Measurements from ENCODE around the gene PCOLCE2. TPM values are rescaled to one million over a fixed set of nuclear protein-coding genes. Genes with fewer than 3 reads are reported as not detected.

The PCOLCE2 gene
- total RNA-seq, 1 experiment from 2014 or later = 1.5 TPM

DNA sequence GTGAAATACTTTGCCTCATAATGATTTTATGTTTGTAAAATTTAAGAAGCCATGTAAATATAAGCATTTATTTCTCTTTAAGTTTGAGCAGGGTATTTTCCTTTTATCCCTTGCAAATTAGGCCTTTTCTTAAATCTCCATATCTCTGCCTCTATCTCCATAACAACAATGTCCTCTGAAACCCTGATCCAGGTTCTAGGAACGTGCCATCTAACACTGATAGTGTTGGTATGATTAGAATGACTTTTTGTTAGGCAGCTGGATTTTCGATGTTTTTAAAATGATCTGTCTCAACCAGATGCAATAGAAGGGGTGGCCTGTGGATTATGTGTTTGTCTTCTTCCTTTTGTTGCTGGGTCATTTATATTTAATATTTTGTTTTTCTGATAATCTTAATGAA is 87.1 kb downstream of the PCOLCE2 start:
- no peaks in the 10 kb centered on the region for H3K79me2 ChIP-seq (ENCODE audit: low read depth)
- no peaks in the 10 kb centered on the region for H3K27me3 ChIP-seq (ENCODE audit: insufficient read depth, low read depth)
- intact Hi-C loops (cut with micrococcal nuclease; ENCODE audit: unreplicated experiment) = no loop called here
- DNase-seq = no peak
- no peak overlapping the region for H3K4me3 ChIP-seq
- H3K36me3 ChIP-seq (ENCODE audit: low read depth) = no peaks in the 10 kb centered on the region
- H3K4me2 ChIP-seq = no peak overlapping the region
- no peaks in the 10 kb centered on the region for H4K20me1 ChIP-seq (ENCODE audit: insufficient read depth)
- no TSS peak for BruUV-seq (replicated peaks)
- no peak overlapping the region for H3K27ac ChIP-seq
- H3K9me2 ChIP-seq (ENCODE audit: insufficient read depth) = 0 out of 2 replicates have a peak, but pooled peaks cover 6% of the 10 kb centered on the region
- TF ChIP-seq, protein P1, sequence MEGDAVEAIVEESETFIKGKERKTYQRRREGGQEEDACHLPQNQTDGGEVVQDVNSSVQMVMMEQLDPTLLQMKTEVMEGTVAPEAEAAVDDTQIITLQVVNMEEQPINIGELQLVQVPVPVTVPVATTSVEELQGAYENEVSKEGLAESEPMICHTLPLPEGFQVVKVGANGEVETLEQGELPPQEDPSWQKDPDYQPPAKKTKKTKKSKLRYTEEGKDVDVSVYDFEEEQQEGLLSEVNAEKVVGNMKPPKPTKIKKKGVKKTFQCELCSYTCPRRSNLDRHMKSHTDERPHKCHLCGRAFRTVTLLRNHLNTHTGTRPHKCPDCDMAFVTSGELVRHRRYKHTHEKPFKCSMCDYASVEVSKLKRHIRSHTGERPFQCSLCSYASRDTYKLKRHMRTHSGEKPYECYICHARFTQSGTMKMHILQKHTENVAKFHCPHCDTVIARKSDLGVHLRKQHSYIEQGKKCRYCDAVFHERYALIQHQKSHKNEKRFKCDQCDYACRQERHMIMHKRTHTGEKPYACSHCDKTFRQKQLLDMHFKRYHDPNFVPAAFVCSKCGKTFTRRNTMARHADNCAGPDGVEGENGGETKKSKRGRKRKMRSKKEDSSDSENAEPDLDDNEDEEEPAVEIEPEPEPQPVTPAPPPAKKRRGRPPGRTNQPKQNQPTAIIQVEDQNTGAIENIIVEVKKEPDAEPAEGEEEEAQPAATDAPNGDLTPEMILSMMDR (conservative IDR thresholded peaks at IDR 0.05) = no peak
- ChIA-PET POLR2A (ENCODE audit: unreplicated experiment) (no interaction called here), CTCF (no interaction called here)
- no peaks in the 10 kb centered on the region for H3F3A ChIP-seq (ENCODE audit: insufficient read depth, low read depth)
- H2AFZ ChIP-seq = no peak overlapping the region
- no peaks in the 10 kb centered on the region for H3K9me3 ChIP-seq (ENCODE audit: insufficient read depth, low read depth)
- H3K4me1 ChIP-seq (replicated peaks; ENCODE audit: insufficient read depth) = 0 out of 2 replicates have a peak, but pooled peaks cover 8% of the 10 kb centered on the region

DNA sequence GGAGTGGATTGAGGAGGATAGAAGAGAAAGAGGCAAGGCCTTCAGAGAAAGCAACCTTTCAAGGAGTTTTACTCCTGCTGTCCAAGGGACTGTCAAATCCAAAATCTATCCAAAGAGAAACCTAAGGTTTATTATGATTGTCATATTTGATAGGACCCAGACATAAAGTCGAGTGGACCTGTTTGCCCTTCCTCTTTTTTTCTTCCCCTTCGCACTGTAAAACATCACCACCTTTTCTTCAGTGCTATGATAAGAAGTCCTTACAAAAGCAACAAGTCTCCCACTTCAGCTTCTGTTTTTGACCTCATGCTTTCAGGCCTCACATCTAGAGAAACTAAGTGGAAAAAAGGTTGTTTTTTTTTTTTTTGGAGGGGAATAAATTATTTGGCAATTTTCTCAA is 92.1 kb downstream of the PCOLCE2 start:
- Histone ChIP-seq H3F3A (ENCODE audit: insufficient read depth, low read depth) (no peaks in the 10 kb centered on the region), H3K27me3 (ENCODE audit: insufficient read depth, low read depth) (no peaks in the 10 kb centered on the region), H3K9me2 (ENCODE audit: insufficient read depth) (no peaks in the 10 kb centered on the region), H3K4me2 (no peak overlapping the region), H3K4me3 (no peak overlapping the region), H4K20me1 (ENCODE audit: insufficient read depth) (no peaks in the 10 kb centered on the region), H3K9me3 (ENCODE audit: insufficient read depth, low read depth) (no peaks in the 10 kb centered on the region), H2AFZ (no peak overlapping the region), H3K36me3 (ENCODE audit: low read depth) (no peaks in the 10 kb centered on the region), H3K4me1 (replicated peaks; ENCODE audit: insufficient read depth) (no peaks in the 10 kb centered on the region), H3K27ac (no peak overlapping the region), H3K79me2 (ENCODE audit: low read depth) (no peaks in the 10 kb centered on the region)
- ChIA-PET CTCF (no interaction called here), POLR2A (ENCODE audit: unreplicated experiment) (no interaction called here)
- intact Hi-C loops (cut with micrococcal nuclease; ENCODE audit: unreplicated experiment) = no loop called here
- DNase-seq = no peak
- TF ChIP-seq, protein P1 (conservative IDR thresholded peaks at IDR 0.05) = no peak
- TF ChIP-seq EZH2 (IDR thresholded peaks at IDR 0.05; ENCODE audit: low read depth) = no peak
- no TSS peak for BruUV-seq (replicated peaks)

DNA sequence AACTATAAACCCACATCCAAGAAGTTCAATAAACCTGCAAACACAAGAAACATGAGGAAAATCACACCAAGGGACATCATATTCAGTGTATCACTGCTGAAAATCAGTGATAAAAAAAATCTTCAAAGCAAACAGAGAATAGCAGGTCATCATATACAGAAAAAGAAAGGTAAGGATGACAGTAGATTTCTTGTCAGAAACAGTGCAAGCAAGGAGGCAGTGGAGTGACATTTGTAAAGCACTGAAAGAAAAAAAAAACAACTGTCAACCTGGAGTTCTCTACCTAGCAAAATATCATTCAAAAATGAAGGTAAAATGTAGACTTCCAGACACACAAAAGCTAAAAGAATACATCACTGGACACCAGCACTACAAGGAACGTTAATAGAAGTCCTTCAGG is 93.6 kb downstream of the PCOLCE2 start:
- ChIA-PET CTCF (no interaction called here), POLR2A (ENCODE audit: unreplicated experiment) (no interaction called here)
- no peak for TF ChIP-seq EZH2 (IDR thresholded peaks at IDR 0.05; ENCODE audit: low read depth)
- TF ChIP-seq, protein P1 (conservative IDR thresholded peaks at IDR 0.05) = no peak
- Histone ChIP-seq H3K4me2 (no peak overlapping the region), H3K4me3 (no peak overlapping the region), H3K4me1 (replicated peaks; ENCODE audit: insufficient read depth) (no peaks in the 10 kb centered on the region), H3K36me3 (ENCODE audit: low read depth) (no peaks in the 10 kb centered on the region), H2AFZ (no peak overlapping the region), H3K9me2 (ENCODE audit: insufficient read depth) (no peaks in the 10 kb centered on the region), H3F3A (ENCODE audit: insufficient read depth, low read depth) (no peaks in the 10 kb centered on the region), H4K20me1 (ENCODE audit: insufficient read depth) (no peaks in the 10 kb centered on the region), H3K79me2 (ENCODE audit: low read depth) (no peaks in the 10 kb centered on the region), H3K9me3 (ENCODE audit: insufficient read depth, low read depth) (no peaks in the 10 kb centered on the region), H3K27ac (no peak overlapping the region), H3K27me3 (ENCODE audit: insufficient read depth, low read depth) (no peaks in the 10 kb centered on the region)
- intact Hi-C loops (cut with micrococcal nuclease; ENCODE audit: unreplicated experiment) = no loop called here
- no peak for DNase-seq
- BruUV-seq (replicated peaks) = no TSS peak

Measured in PC-9 (cell line).